HL-60/S4 (cell line): Measurements from ENCODE around the gene KIF21B.

ENCODE experiments used
- in situ Hi-C: fragments of 300-500 bp; cut with MboI; formaldehyde crosslinking; loops from 2 replicates; pipeline ENCODE4 v1.14.3; 2022; ENCODE audit warnings: low sequenced_read_pairs

The KIF21B gene, protein sequence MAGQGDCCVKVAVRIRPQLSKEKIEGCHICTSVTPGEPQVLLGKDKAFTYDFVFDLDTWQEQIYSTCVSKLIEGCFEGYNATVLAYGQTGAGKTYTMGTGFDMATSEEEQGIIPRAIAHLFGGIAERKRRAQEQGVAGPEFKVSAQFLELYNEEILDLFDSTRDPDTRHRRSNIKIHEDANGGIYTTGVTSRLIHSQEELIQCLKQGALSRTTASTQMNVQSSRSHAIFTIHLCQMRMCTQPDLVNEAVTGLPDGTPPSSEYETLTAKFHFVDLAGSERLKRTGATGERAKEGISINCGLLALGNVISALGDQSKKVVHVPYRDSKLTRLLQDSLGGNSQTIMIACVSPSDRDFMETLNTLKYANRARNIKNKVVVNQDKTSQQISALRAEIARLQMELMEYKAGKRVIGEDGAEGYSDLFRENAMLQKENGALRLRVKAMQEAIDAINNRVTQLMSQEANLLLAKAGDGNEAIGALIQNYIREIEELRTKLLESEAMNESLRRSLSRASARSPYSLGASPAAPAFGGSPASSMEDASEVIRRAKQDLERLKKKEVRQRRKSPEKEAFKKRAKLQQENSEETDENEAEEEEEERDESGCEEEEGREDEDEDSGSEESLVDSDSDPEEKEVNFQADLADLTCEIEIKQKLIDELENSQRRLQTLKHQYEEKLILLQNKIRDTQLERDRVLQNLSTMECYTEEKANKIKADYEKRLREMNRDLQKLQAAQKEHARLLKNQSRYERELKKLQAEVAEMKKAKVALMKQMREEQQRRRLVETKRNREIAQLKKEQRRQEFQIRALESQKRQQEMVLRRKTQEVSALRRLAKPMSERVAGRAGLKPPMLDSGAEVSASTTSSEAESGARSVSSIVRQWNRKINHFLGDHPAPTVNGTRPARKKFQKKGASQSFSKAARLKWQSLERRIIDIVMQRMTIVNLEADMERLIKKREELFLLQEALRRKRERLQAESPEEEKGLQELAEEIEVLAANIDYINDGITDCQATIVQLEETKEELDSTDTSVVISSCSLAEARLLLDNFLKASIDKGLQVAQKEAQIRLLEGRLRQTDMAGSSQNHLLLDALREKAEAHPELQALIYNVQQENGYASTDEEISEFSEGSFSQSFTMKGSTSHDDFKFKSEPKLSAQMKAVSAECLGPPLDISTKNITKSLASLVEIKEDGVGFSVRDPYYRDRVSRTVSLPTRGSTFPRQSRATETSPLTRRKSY (N-terminal part only)

DNA sequence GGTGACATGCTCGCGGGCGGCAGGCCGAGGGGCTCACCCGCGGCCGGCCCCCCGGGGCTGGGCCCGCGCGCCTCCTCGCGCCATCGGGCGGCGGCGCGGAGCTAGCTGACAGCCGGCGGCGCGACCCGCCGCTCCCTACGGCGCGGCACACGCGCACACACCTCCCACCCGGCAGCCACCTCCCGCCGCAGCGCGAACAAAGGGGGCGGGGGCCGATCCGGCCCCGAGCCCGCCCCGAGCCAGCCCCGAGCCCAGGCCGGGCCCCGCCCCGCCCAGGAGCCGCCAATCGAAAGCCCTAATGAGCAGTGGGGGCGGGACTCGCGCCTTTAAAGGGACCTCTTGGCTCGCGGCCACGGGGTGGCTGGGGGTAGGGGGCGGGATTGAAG is at the start of gene KIF21B:
TSS of gene KIF21B (minus strand) at position 198 of the 386 bp plus-strand sequence. CDS start 331 bp downstream, outside the sequence.
- in situ Hi-C loops: no loop called here

DNA sequence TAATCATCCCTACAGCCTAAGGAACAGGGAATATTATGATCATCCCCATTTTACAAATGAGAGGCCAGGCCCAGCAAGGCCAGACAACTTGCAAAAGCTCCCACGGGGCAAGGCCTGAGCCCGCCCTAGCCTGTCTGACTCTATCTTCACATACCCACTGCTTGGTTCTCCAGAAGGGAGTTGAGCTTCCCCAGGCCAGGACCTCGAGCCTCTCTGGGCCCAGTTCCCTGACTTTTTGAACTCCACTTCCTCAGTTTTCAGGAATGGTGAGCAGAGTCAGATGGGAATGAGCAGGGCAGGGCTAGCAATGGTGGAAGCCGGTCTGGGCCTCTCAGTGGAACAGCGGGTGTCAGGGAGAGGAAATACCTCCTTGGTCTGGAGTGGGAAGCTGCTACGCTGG is 49.4 kb upstream of the KIF21B start:
- in situ Hi-C loops: no loop called here

DNA sequence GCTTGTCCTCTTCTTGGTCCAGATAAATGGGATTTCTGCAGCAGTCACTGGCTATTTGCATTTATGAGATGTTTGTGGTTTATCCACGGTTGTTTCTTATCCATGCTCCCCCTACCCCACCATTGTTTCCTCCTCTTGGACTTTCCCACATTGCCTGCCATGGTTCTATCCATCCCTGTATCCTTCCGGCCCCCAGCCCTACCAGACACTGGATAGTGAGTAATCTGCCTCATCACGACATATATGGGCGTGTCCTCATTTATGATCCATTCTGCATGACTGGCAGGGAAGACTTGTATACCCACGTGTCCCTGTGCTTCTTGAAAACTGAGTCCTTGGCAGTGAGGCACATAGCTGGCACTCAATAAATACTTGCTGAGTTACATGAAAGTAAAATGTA is 48.6 kb upstream of the KIF21B start:
- in situ Hi-C loops: no loop called here

DNA sequence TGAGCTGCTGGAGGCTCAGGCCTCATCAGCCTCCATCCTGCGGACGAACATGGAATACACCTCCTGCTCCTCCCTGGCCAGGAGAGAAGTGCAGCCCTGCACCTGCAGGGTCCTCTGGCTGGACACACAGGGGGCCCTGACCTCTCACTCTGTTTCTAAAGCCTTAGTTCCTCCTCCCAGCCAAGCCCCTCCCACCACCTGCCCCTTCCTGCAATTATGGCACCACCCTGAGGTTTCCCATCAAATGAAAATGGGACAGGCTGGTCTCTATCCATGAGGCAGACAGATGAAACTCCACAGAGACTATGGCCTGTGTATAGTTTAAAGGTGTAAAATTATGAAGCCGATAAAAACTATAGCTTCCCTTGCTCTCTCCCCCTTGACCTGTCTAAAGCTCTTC is 46.1 kb upstream of the KIF21B start:
- in situ Hi-C loops: no loop called here

DNA sequence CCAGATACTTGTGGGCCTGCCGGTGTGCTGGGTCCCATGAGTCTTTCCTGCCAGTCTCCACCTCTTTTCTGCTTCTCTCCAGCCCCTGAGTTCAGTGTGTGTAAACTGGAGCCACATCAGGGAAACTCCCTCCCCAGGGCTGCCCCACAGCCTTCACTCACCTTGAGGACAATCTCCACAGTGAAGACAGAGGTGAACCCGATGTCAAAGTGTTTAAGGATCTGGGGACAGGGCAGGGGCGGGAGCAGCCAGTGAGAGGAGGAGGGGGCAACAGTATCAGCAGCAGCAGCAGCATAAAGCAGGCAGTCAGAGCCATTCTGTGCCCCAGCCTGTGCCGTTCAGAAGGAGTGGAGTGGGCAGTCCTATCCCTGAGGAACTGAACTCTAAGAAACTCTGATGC is 45.5 kb upstream of the KIF21B start:
- in situ Hi-C loops: no loop called here

DNA sequence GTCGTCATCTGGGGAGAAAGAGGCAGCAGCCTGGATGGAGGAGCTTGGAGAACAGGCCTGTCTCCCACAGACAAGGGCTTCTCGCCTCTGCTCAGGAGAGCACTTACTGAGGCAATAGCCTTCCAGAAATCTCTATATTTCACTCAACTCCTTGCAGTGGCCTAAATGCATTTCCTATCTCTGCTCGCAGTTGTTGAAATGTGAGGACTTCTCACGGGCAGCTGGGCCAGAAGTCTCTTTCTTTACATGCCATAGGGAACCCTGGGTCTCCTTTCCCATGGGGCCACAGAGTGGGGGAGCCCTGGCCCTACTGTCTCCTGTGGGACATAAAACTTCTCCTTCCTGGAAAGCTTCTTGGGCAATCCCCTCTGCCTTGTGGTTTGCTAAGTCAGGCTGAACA is 43.5 kb upstream of the KIF21B start:
- in situ Hi-C loops: no loop called here

DNA sequence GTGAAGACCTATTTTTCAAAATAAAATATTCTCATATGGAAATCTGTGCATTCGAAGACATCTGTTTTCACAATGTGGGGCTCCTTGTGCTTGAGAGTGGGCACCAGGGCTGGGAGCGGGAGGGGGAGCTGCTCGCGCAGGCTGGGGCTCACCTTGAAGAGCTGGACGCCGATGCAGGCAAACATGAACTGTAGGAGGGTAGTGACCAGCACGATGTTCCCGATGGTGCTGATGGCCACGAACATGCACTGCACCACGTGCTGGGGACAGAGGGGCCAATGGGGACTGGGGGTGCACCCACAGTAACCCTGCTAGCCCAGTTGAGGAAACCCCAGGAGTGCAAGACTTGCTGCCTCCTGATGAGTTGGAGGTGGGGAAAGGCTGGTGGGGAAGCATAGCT is 42.2 kb upstream of the KIF21B start:
- in situ Hi-C loops: no loop called here

DNA sequence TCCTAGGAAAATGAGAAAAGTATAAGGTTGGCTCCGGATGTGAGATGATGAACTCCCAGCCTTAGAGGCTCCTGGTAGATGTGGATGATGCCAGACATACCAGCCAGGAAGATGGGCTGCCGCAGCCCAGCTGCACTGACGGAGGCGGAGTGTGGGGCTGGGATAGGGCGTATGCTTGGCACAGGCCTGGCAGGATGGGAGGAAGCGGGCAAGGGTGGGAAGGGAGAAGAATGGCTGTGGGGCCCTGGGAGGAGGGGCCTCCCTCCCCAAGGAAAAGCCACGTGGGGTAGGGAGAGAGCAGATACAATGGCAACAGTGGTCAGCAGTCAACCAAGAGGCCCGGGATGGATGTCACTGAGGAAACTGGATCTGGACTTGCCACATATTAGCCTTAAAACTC is 41.3 kb upstream of the KIF21B start:
- in situ Hi-C loops: no loop called here

DNA sequence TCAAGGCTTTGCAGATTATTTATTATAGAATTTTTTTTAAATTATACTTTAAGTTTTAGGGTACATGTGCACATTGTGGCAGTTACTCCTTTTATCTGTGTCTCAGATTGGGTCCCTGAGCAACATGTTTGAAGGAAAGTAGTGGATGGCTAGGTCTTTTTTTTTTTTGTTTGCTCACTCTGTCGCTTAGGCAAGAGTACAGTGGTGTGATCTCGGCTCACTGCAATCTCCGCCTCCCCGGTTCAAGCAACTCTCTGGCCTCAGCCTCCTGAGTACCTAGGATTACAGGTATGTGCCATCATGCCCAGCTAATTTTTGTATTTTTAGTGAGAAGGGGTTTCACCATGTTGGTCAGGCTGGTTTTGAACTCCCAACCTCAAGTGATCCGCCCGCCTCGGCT is 39.6 kb upstream of the KIF21B start:
- in situ Hi-C loops: no loop called here

DNA sequence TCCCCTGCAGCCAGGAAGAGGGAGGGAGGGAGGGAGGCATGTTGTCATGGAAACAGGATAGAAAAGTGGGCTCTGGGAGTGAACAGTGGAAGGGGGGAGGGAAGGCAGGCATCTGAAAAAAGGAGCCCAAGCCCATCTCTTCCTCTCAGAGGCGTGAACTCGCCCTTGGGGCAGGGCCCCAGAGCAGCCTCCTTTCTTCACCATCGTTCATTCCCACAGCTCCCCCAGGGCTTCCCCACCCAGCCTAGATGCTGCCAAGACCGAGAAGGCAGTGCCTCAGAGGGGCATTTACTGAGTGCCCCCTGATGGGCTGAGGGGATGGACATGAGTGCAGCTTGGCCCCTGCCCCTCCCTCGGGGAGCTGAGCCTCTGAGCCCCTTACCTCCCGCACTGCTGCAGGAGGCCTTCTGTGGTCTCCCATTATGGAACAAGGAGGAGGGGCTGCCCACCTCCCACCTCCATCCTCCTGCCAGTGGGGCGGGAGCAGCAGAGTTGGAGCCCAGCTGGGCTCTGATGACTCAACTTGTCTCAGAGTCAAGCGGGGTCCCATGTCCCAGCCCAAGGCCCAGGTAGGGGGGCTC is 39.1 kb upstream of the KIF21B start:
- in situ Hi-C loops: no loop called here

DNA sequence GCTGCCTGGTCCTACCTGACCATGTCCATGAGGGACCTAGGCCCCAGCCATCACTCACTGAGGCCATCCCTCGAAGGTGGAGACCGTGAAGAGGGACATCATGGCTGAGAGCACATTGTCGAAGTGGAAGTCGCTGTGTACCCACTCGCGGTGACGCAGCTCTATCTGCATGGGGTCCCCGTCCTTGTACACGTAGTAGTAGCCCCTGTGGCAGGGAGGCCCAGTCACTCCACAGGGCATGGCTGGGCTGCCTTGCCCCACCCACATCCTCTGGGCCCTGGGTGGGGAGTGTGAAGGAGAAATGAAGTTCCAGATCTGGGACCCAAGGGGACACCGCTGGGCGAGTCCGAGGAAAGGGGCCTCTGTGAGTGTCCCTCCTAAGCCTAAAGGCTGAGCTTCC is 38.4 kb upstream of the KIF21B start:
- in situ Hi-C loops: no loop called here

DNA sequence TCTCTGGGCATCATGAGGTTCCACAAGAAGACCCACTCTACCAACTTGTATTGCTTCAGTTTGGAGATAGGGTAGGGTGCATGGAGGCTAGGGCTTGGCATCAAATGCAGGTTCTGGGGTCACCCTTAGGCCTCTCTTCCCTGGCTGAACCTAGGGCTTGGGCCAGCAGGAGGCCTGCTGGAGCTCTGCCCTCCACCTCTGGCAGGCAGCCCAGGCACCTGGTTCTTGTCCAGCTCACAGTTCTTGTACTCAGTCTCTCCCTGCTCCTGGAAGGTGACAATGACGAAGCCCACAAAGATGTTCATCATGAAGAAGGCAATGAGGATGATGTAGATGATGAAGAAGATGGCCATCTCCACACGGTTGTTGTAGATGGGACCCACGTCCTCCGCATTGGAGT is 37.5 kb upstream of the KIF21B start:
- in situ Hi-C loops: no loop called here

DNA sequence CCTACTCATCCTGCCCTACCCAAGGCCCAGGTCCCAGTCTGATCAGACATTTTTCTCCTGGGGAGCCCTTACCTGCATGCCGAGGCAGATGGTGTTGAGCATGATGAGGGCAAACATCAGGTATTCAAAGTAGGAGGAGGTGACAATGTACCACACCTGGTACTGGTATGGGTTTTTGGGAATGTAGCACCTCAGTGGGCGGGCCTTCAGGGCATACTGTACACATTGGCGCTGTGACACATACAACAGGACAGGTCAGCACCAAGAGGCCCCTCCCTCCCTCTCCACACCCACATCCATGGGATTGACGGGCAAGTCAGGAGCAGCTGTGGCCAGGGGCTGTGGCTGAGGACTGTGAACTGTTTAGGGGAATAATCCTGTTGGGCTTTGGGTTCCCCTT is 37.1 kb upstream of the KIF21B start:
- in situ Hi-C loops: no loop called here

DNA sequence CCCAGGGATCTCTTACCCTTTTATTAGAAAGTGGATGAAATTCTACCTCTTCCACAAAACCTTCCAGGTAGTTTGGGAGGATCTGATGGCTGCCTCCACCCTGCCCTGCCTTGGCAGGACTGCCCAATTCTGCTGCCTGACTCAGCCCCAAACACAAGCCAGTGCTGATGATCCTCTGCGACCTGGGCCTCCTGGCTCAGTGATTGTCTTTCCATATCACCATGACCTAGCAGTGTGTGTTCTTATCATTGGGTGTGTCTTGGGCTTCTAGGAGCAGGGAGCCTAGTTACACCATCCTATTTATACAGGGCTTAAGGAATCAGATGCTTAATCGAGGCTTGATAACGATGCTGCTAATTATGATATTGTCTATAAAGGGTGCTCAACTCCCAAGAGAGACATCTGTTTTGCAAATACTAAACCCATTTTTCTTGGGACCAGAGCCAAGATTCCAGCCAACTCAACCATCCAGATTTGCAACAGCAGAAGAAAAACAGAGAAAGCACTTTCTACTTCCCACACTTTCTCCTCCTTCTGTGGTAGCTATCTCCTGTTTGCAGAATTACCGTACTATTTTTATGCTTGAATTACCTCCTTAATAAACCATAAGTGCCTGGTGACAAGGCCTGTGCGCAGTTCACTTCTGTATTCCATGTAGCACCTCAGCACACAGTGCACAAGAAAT is 36.5 kb upstream of the KIF21B start:
- in situ Hi-C loops: no loop called here

DNA sequence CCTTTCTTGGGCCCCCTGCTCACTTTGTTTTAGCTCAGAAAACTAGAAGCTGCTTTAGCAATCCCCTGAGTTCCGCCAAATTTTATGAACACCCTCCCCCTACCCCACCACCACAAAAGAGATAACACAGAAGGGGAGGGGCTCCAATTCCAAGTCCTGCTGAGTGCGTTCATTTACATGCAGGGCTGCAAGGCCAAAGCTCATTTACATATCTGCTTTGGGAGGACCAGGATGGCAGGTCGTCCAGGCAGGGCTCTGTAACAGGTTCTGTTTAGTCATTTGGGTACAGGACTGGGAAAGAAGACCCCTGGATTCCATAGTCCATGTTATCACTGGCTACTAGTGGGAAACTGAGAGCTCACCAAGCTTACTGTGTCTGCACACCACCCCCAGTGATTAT is 35.9 kb upstream of the KIF21B start:
- in situ Hi-C loops: no loop called here

DNA sequence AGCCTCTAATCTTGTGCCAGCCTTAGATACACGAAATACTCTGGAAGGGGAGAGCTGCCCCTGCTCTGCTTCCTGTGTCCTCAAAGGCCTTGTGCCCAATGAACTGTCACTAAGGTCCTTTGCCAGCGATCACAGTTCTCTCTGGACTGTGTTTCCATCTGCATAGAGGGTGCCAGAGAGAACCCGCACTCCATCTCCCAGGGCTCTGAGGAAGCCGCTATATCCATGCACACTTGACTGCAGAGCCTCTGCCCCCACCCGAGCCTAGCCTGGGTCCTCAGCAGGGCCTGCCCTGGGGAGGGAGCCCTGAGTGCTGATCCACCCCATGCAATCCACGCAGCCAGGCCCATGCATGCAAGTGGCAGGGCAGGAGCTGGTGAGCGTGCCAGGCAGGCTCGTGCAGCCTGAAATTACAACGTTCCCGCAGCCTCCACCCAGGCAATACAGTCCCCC is 30.6 kb upstream of the KIF21B start:
- in situ Hi-C loops: no loop called here

DNA sequence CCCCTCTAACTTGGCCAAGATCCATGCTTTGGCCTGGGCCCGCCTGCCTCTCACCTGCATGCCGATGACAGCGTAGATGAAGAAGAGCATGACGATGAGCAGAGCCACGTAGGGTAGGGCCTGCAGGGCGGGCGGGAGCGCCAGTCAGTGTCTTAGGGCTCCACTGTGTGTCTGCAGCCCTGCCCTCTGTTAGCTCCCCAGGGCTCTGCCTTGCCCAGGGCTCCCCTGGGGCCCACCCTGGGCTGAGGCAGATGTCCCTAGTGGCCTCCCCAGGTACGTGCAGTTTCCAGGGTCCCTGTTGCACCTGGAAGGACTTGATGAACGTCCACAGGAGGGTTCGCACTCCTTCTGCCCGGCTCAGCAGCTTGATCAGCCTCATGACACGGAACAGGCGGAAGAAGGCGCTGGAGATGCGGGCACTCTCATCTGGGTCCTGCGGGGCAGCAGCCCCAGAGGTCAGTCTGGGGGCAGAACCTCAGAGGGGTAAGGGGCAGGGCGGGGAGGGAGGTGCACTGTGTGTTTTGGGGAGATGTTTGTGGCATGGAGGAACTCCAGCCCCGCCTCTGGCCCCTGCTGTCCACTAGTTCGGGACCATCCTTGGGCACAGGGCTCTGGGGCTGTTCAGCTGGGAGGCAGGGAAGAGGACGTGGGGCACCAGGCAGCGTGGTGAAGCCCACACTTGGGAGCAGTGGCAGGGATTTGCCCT is 29.8 kb upstream of the KIF21B start:
- in situ Hi-C loops: no loop called here

DNA sequence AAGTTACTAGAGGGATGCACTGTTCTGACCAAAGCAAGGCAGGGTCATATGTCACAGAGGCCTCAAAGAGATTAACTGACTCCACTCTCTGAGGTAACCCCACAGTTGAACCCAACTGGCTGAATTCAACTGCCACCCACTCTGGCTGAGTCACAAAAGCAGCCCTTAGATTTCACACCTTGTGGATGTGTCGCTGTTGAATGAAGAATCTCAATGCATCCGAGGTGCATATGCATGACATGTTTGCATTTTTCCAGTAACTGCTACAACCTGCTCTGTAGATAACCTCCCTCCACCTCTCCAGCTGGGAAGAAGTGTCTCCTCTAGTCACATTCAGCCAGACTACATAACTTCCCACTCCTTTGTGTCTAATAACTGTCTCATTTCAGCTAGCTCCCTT is 27.9 kb upstream of the KIF21B start:
- in situ Hi-C loops: no loop called here

DNA sequence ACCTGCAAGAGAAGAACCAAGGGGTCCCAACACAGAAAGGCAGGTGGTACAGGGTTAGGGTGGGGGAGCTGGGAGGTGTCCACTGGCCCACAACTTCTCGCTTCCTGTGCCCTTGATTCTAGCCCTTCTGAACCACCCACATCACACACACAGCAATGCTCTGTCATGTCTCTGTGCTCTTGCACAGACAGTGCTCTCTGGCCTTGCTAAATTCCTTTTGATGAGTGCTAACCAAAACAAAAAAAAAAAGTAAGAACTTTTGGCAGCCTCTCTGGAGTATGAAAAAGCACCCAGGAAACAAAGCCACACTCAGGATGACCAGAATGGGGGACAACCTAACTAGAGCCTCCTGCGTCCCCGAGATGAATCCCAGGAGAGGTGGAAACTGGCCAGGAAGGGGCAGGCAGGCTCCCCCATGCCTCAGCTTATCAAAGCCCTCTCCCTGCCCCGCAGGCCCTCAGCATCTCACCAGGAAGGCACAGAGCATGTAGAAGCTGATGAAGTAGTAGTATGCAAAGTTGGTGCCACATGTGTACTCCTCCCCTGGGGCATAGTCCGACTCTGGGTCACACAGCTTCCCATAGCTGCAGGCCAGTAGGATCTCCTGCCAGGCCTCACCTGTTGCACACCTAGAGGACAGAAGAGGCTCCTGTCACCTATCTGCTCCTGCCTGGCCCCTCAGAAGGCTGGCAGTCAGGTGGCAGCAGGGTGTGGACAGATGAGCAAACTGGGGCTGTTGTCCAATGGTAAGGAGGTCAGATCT is 27.2 kb upstream of the KIF21B start:
- in situ Hi-C loops: no loop called here
